Kidney glomerular epithelial cell (primary cell): ENCODE measurements around the gene GDF9.

Experiments used
- DNase-seq: peaks from one replicate; lab custom pipeline; 2025; lab: John Stamatoyannopoulos, UW

Gene GDF9

DNA sequence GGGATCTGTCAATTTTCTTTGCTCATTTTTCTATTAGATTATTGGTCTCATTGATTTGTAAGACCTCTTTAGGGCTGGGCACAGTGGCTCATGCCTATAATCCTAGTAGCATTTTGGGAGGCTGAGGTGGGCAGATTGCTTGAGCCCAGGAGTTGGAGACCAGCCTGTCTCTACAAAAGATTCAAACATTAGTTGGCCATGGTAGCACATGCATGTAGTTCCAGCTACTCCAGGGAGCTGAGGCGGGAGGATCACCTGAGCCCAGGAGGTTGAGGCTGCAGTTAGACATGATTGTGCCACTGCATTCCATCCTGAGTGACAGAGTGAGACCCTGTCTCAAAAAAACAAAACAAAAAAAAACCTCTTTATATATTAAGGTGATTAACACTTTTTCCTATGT, 29.4 kb downstream of the GDF9 start:
- no peak for DNase-seq

DNA sequence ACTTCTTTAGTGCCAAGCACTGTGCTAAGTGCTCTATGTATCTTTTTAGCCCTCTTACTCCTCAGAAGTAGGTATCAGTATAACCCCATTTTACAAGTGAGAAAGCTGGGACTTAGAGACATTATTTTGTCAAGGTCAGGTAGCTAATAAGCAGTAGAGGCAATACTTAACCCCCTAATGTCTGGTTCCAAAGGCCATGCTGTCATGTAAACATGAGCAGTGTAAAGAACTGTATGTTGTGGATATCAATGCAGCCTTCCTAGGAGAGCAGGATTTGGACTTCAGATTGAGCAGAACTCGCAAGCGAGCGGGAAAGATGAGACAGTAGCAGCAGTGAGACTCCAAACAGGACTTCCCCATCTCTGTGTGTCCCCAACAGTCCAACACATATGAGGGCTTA, 32.2 kb downstream of the GDF9 start:
- no peak for DNase-seq

DNA sequence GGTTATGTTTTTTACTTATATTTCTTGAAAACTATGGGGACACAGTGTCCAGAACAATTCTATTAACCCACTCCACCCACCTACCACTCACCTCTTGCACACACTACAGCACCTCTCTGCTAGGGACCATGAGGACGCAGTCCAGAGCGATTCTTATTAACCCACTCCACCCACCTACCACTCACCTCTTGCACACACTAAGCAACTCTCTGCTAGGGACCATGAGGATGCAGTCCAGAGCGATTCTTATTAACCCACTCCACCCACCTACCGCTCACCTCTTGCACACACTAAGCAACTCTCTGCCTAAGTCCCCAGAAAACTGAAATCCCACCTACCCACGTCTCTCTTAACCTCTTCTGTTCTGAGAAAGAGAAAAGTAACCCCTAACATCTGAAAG, 33.7 kb downstream of the GDF9 start:
- no peak for DNase-seq

DNA sequence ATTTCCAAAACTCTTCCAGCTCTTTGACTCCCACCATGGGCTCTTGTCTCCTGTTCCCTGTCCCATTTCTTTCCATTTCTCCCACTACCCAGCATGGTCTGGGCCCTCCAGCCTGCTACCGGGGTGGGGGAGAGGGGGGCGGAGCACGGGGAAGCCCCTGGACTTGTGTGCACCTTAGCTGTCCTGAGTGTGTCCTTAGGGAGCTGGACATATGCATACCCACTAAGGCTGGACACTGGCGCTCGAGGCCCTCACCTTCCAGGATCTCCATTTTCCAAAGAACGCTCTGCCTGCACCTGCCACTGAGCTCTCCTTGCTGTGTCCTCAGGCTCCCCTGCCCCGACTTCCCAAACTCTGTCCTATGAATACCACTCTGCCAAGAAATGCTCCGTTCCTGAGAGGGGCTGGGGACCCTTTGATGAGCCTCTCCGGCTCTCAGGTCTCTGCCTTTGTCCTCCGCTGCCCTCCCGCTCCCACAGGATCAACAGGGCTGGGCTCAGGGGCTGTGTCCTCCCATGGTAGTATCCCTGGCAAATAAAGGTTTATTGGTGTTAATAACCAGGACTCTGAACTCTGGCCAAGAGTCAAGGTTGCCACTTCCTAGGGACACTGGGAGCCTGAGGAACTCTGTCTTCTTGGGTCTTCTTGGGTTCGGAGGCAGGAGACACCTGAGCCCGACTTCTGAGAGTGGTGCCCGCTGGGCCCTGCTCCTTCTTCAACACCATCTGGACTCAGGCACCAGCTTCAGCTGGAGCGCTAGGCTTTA, 35.0 kb downstream of the GDF9 start:
- DNase-seq, result no peak

DNA sequence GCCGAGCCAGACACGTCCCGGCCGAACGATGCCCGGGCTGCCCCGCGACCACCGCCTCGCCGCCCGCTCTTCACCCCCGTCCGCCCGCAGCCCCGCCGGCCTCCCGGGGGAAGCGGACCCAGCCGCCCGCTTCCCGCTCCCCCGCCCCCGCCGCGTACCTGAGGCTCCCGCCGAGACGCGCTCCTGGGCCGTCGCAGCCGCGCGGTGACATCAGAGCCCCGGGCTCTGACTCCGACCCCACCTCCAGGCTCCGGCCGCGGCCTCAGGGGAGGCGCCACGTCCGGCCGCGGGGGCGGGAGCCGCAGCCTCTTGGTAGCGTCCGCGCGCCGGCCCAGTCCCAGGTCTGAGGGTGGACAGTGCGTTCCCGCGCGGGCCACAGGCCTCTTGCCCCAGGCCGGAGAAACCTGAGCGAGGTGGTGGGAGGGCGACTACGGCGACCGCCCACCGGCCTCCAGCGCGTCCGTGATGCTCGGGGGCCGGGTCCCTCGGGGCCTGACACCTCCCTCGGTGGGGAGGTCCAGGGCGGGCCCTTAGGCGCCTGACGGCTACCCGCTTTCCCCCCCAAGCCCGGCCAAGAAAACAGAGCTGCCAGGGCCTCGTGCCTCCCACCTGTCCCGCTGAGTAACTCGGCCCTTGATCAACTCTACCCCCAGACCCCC, 35.7 kb downstream of the GDF9 start, which contains the start of gene SHROOM1:
Gene SHROOM1 (minus strand): TSS at position 212 of the 659 bp plus-strand sequence. CDS start 4,507 bp downstream, outside the sequence.
- DNase-seq, result peak; percentile 34

DNA sequence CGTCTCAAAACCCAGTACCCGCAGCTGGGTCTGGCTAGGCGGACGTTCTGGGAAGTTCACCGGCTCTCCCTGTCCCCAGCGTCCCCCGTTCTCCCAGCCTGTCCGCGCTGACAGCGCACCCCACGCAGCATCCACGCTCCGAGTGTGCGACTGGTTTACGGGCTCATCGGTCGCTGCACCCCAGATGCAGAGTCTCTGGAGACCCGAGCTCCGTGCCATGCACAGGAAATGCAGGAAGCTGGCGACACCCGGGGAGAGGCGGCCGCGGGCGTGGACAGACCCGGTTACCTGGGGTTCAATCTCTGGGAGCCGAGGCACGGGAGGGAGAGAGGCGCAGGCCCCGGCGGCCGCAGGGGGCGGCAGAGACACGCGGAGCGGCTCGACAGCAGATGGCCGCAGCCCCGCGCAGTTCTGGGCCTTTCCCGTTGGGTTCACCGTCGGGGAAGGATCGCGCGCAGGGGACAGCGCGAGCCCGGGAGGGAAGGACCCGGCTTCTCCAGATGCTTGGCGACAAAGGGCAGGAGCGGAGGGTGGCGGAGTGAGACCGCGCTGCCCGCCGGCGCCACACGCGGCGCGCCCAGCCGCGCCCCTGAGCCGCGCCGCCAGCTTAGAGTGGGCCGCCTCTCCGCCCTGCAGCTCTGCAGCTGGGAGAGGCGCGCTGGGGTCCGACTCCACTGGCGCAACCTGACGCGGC, 36.4 kb downstream of the GDF9 start:
- DNase-seq, result peak; percentile 36

DNA sequence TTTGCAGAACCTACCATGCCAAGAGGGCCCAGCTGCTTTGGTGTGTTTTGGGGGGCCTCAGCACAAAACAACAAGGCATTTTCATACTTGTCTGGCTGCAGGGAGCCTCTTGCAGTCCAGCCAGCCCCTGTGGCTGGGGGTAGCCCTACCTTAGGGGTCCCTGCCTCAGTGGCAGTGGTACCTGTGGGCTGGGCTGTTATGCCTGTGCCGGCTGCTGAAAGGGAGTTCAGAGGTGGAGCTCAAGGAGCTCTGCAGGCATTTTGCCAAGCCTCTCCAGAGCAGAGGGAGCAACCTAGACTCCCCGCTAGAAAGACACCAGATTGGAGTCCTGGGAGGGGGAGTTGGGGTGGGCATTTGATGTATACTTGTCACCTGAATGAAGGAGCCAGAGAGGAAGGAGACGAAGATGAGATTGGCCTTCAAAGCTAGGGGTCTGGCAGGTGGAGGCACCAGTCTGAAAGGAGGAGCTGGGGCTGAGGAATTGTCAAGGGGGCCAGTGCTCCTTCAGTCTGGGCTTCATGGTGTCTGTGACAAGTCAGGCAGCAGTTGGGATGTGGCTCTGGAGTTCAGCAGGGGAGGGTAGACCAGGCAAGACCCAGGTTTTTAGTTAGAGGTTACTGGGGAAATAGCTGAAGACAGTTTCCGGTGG, 37.3 kb downstream of the GDF9 start:
- no peak for DNase-seq

DNA sequence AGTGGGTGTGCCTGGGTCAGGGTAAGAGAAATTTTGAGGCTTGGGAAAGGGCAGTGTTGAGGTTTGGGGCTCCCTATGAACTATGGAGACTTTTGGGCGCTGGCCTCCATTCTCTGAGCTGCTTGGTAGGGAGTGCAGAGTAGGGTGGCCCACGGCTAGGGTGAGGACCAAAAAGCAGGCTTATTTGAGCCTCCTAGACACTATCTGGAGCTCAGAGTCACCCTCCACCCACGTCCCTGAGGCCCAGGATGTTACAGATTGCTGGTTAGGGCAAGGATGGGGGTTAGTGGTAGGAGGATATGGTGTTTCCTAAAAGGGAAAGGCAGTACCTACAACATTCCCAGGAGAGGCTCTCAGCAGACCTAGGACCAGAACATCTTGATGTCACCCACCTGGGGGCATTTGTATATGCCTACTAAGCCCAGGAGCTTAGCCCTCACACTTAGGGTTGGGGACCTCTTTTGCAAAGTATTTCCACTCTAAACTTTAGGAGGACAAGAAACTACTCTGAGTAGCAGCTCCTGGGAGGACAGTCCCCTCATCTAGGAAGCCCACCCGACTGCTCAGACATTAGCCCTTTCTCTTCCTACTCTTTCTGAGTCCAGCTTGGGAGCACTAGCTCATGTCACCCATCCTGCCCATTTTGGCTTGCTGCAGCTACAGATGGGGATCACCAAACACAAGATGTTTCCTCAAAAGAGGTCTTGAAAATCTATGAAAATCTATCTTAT, 38.2 kb downstream of the GDF9 start:
- DNase-seq, result no peak

DNA sequence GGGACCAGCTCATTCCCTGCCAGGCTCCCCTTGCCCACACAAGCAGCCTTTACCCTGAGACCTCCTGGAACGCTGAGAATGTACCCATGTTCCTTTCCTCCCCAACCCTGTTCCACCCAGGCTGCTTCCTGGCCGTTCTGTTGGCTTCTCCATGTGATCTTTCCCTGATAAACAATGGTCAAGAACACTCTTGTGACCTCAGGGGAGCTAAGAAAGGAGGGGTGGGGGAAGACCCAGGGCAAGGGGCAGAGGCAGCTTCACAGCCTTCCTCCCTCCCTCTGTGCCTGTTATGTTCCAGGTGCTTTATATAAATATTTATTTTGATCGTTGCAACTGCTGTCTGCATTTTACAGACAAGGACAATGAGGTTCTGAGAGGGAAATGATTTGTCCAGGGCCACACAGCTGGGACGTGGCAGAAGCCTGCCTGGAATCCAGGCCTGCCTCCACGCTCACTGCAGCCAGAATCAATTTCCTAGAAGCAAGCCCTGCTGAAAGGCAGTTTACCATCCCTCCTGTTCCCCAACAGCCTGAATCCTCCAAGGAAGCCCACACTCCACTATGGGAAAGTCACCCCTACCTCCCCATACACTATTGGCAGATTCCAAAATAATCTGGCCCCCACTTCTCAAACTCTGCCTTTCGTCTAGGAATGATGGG, 39.7 kb downstream of the GDF9 start:
- DNase-seq, result no peak

DNA sequence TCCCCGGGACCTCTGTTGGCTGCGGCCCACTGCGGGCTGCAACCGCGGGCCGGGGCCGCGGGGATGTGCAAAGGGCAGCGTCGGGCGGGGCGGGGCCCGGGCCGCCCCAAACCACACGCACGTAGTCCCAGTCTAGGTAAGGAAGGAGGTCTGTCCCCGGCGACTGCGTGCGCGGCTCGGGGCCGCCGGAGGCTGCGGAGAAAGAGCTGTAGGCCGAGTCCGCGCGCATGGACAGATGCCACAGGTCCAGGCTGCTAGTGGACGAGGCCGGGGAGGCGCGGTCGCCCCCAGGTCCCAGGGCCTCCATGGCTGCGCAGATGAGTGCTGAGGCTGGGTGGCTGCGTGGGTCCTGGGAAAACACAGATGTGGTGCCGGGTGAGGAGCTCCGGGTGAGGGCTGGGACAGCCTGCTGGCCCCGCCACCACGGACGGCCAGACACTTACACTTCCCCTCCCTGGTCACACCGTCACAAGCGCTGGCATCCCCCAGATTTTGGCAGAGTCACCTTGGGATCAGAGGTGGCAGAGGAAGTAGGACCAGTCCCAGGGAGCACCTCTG, 40.4 kb downstream of the GDF9 start:
- DNase-seq, result no peak

DNA sequence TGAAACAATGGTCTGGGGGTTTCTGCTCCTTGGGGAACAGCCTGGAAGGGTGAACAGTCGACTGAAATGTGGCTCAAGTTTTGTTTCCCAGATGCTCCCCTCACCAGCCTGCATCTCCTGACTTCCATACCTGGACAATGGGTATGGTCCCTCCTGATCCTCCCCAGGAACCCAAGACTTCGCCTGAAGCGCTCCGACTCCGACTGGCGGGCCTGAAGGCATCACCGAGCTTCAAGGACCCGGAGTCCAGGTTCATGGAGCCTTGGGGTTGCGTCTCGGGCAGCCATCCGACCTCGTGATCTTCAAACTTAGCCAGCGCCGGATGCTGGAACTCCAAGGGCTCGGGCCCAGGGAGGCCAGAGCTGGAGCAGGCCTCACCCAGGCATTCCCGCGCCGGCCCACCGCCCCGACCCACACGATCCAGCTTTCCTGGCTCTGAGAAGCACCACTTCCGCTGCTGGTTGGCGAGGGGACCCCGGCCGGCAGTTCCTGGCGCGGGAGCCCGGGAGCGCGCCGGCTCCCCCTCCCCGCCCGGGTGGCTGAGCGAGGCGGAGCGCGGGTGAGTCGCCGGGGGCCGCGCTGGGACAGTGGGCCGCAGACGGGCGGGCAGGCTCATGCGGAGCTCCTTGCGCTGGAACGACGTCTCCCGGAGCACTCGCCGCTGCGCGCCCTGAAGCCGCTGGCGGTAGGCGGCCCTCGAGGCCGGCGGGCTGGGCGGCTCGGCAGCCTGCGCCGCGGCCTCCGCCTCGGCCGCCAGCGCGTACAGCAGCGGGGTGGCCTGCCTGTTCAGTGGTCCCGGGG, 41.0 kb downstream of the GDF9 start:
- no peak for DNase-seq

DNA sequence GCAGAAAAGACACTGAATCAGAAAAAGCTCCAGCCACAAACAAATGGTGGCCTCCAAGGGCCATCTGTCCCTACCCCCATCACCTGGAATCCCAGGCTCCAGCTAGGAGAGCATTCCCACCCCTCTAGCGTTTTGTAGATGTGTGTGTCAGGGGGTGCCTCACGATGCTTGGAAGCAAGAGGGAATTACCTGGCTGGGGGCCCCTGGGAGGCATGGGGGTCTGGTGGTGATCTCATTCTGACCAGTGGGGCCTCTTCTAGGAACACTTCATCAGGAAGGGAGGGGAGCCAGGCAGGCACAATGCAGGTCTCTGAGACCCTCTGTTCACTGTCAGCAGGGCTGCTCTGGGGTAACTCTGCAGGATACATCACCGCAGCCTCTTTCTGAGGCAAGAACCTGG, 41.8 kb downstream of the GDF9 start:
- no peak for DNase-seq

DNA sequence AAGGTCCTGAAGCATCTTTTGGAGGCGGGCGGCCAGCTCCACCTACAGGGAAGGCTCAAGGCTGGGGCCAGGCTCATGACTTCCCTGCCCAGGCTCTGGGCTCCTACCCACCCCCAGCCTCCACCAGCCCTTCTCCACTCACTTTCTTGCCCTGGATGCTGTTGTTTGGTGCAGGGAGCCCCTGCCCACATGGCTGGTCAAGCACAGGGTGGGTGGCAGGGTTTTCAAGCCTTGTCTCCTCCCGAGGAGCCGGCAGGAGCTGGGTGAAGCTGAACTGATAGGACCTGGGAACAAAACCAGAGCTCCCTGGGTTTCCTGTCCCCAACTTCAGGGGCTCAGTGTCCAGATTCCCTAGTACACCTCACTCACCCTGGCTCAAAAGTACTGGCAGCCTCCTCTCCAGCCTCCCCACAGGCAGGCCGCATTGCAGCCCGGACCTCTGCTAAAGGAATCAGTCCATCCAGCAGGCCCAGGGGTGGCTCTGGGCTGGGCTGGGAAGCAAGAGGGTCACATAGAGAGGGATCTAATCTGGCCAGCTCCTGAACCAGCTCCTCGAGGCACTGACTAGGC, 42.7 kb downstream of the GDF9 start:
- no peak for DNase-seq

DNA sequence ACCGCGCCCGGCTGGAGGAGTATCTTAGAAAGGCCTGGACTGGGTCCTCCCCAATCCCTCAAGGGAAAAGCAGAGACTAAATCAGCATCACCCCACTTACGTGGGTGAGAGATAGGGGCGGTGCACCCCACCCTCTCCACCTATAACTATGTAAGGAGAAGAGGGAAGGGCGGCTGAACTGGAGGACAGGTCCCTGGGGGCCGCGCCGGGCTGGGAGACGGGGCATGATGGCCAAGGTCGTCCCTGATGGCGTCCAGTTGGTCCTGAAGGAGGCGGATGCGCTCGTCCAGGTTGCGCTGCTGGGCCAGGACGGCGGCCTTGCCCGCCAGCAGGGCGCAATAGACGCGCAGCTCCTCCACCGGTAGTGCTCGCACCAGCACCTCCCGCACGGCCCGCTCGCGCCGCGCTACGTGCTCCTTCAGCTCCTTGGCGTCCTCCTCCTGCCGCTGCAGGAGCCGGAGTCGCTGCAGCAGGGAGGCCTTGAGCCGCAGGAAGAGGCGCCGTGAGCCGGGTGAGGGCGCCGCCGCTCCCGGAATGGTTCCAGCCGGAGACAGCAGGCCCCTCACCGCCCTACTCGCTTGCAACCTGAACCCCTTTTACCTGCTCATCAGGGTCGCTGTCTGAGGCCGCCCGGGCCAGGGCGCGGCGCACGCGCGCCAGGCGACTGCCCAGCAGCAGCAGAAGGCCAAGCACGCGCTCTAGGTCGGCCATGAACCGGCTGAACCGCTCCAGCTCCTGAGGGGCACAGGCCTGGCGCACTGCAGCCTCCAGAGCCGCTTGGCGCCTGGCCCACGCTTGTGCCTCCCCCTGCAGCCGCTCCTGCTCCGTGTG, 43.4 kb downstream of the GDF9 start:
- DNase-seq, result no peak

DNA sequence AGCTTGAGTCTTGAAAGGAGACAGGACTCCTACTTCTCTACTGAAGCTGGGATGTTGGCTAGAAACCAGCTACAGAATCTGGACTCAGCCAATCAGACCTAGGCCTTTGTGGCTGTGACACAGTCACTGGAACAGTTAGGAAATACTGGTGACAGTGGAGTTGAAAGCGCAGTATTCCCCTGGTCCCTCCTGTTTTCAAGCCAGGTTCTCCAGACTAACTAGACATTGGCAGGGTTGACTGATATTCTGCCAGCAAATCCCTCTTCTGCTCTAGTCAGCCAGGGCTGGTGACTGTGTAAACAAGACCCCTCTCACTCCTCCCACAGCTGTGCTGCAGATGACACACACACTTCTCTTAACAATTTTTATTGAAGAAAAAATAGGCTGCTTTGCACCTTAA, 44.5 kb downstream of the GDF9 start:
- peak; percentile 22 for DNase-seq

DNA sequence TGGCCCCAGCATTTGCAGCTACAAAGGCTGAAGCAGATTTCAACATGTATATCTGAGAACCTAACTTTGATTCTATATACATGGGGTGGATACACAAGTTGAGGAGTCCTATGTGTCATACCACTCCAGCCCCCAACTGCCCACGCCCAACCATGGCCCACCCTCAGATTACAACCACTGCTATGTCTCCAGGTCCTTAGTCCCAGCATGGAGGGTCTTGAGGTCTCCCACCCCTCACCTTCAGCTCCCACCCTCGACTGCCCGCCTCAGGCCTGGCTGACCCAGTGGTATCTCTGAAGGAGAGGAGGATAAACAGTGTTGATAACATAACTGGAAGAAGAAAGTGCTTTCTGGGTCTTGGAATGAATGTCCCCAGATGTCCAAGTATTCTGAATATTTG, 44.9 kb downstream of the GDF9 start:
- no peak for DNase-seq

DNA sequence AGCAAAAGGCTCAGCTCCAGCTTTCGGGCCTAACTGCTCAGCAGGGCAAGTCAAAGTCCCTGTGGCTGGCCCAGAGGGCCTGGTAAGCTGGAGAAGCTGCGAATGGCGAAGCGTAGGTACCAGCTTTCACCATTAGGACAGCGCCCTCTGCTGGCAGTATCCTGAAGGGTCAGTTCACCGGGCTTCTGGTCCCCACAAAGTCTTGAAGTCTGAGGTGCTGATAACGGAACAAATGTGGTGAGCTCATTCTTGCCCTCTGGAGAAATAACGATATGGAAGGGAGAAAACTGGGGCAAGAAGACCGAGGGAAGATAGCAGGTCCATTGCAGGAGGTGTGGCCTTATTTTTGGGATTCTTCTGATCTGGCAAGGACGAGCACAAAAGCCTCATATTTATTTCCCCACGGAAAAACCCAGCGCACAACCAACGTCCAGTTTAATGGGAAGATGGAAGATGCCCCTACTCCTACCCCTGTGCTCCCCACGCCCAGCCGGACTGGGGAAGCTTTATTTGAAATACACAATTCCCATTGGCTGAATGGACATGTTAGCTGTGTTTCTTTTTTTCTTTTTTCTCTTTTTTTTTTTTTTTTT, 46.0 kb downstream of the GDF9 start:
- peak; percentile 85 for DNase-seq

DNA sequence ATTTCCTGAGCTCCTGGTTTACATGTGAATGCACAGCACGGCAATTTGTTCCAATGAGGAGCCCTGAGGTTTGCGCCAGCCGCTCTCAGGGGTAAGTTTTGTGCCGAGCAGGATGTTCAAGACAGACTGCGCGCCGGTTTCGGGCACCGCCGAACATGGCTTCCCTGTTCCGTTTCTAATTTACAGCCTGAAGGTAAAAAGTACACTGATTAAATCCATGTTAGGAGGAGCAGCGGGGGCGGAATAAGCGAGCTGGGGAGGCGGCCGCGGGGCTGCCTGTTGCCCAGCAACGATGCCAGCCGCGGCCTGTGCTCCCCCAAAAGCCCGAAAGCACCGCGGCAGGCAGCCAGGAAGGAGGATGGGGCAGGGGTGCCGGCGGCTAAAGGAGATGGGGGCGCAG, 46.8 kb downstream of the GDF9 start:
- no peak for DNase-seq

DNA sequence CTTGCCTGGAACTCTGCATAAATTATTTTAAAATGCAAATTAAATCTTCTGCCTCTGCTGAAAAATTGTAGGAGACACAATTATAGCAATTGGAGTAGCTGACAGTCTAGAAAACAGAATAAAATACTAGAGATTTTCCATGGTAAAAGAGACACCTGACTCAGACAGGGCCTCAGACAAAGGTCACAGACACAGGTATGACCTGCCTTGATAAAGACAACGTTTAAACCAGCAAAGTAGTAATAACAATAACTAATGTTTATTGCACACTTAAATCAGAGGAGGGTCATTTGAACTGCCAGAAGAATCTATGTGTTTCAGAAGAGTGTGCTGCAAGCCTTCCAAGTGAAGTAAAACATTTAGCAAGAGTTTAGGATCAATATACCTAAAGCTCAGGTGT, 49.3 kb downstream of the GDF9 start:
- no peak for DNase-seq
